Measurements from ENCODE around the gene NUTM2F. TPM values are rescaled to one million over a fixed set of nuclear protein-coding genes. Genes with fewer than 3 reads are reported as not detected.
A peak's percentile ranks its signal among the peaks of the same experiment; 100 is the strongest.
"Not testable (repeated sequence)": the region's sequence is repeated elsewhere in the genome, so short reads cannot be mapped to it uniquely, and the experiment has no call there.

Gene NUTM2F
- total RNA-seq: not detected
- long read RNA-seq: 0 reads

GRCh38 chr9:94328544-94328943, at the start of gene NUTM2F:
TSS of gene NUTM2F (minus strand) at chr9:94328644. CDS start at chr9:94328623, 21 bp downstream.
- intact Hi-C loops (cut with DNase I); DNase-seq (ENCODE audit: low spot score): not testable (repeated sequence)

- intact Hi-C loops (cut with DNase I); DNase-seq (ENCODE audit: low spot score): not testable (repeated sequence)
These were observed 46.8 kb upstream of the NUTM2F start for GRCh38 chr9:94375197-94375596.

GRCh38 chr9:94374176-94375056, 46.0 kb upstream of the NUTM2F start:
- DNase-seq (ENCODE audit: low spot score): peak; percentile 96
- intact Hi-C loops (cut with DNase I): not testable (repeated sequence)

- intact Hi-C loops (cut with DNase I); DNase-seq (ENCODE audit: low spot score): not testable (repeated sequence)
These were observed 45.3 kb upstream of the NUTM2F start for GRCh38 chr9:94373779-94374175.

- intact Hi-C loops (cut with DNase I); DNase-seq (ENCODE audit: low spot score): not testable (repeated sequence)
These were observed 41.8 kb upstream of the NUTM2F start for GRCh38 chr9:94370266-94370665.

GRCh38 chr9:94364093-94364614, 35.7 kb upstream of the NUTM2F start:
- intact Hi-C loops (cut with DNase I); DNase-seq (ENCODE audit: low spot score): not testable (repeated sequence)

GRCh38 chr9:94357158-94357557, 28.7 kb upstream of the NUTM2F start:
- DNase-seq (ENCODE audit: low spot score); intact Hi-C loops (cut with DNase I): not testable (repeated sequence)

GRCh38 chr9:94351901-94352723, 23.7 kb upstream of the NUTM2F start:
- DNase-seq (ENCODE audit: low spot score); intact Hi-C loops (cut with DNase I): not testable (repeated sequence)

- DNase-seq (ENCODE audit: low spot score); intact Hi-C loops (cut with DNase I): not testable (repeated sequence)
These were observed 20.3 kb upstream of the NUTM2F start for GRCh38 chr9:94348754-94349153.

- intact Hi-C loops (cut with DNase I); DNase-seq (ENCODE audit: low spot score): not testable (repeated sequence)
These were observed 19.0 kb upstream of the NUTM2F start for GRCh38 chr9:94347451-94347850.

GRCh38 chr9:94341703-94342102, 13.3 kb upstream of the NUTM2F start:
- DNase-seq (ENCODE audit: low spot score); intact Hi-C loops (cut with DNase I): not testable (repeated sequence)

GRCh38 chr9:94340750-94341149, 12.3 kb upstream of the NUTM2F start:
- intact Hi-C loops (cut with DNase I); DNase-seq (ENCODE audit: low spot score): not testable (repeated sequence)

GRCh38 chr9:94339657-94340056, 11.2 kb upstream of the NUTM2F start:
- DNase-seq (ENCODE audit: low spot score); intact Hi-C loops (cut with DNase I): not testable (repeated sequence)

GRCh38 chr9:94338723-94339122, 10.3 kb upstream of the NUTM2F start:
- intact Hi-C loops (cut with DNase I); DNase-seq (ENCODE audit: low spot score): not testable (repeated sequence)

GRCh38 chr9:94336445-94336844, 8.0 kb upstream of the NUTM2F start:
- DNase-seq (ENCODE audit: low spot score); intact Hi-C loops (cut with DNase I): not testable (repeated sequence)

- intact Hi-C loops (cut with DNase I); DNase-seq (ENCODE audit: low spot score): not testable (repeated sequence)
These were observed 2.9 kb downstream of the NUTM2F start for GRCh38 chr9:94325583-94325982.

GRCh38 chr9:94323153-94323798, 5.2 kb downstream of the NUTM2F start:
- DNase-seq (ENCODE audit: low spot score); intact Hi-C loops (cut with DNase I): not testable (repeated sequence)

GRCh38 chr9:94322342-94322940, 6.0 kb downstream of the NUTM2F start:
- intact Hi-C loops (cut with DNase I); DNase-seq (ENCODE audit: low spot score): not testable (repeated sequence)
